BLaER1 (cell line): ENCODE results near the gene B3GAT1.

Experiments
- H3K27ac ChIP-seq: shearing (Covaris generic); formaldehyde crosslinking; 2 replicates; pipeline ENCODE4 v1.8.1; 2022
- H3K27me3 ChIP-seq: shearing (Covaris generic); formaldehyde crosslinking; 2 replicates; pipeline ENCODE4 v1.8.1; 2022
- H3K36me3 ChIP-seq: shearing (Covaris generic); formaldehyde crosslinking; 2 replicates; pipeline ENCODE4 v1.8.1; 2022
- H3K4me1 ChIP-seq: shearing (Covaris generic); formaldehyde crosslinking; 2 replicates; pipeline ENCODE4 v1.8.1; 2022
- H3K4me2 ChIP-seq: shearing (Covaris generic); formaldehyde crosslinking; 2 replicates; pipeline ENCODE4 v1.8.1; 2022
- H3K4me3 ChIP-seq: shearing (Covaris generic); formaldehyde crosslinking; 2 replicates; pipeline ENCODE4 v1.8.1; 2022
- H3K9ac ChIP-seq: shearing (Covaris generic); formaldehyde crosslinking; 2 replicates; pipeline ENCODE4 v1.8.1; 2022
- H3K9me3 ChIP-seq: shearing (Covaris generic); formaldehyde crosslinking; 2 replicates; pipeline ENCODE4 v1.8.1; 2022
- H4K20me1 ChIP-seq: shearing (Covaris generic); formaldehyde crosslinking; 2 replicates; pipeline ENCODE4 v1.8.1; 2022
- Cebpa-rat ChIP-seq: shearing (Covaris generic); IDR thresholded peaks from 2 replicates; pipeline ENCODE4 v1.8.1; 2022

The B3GAT1 gene

GRCh38 chr11:134342572-134343340 is 69.3 kb downstream of the B3GAT1 start:
- no peaks in the 10 kb centered on the region for H3K9me3 ChIP-seq
- H3K9ac ChIP-seq: no peak overlapping the region
- peaks cover 10% of the 10 kb centered on the region for H3K4me1 ChIP-seq
- H4K20me1 ChIP-seq: no peaks in the 10 kb centered on the region
- no peak overlapping the region for H3K27ac ChIP-seq
- no peaks in the 10 kb centered on the region for H3K36me3 ChIP-seq
- TF ChIP-seq Cebpa-rat: no peak
- H3K4me3 ChIP-seq: no peak overlapping the region
- no peak overlapping the region for H3K4me2 ChIP-seq
- H3K27me3 ChIP-seq: no peaks in the 10 kb centered on the region

GRCh38 chr11:134341805-134342571 is 70.1 kb downstream of the B3GAT1 start:
- H3K27me3 ChIP-seq: no peaks in the 10 kb centered on the region
- H3K27ac ChIP-seq: no peak overlapping the region
- no peak overlapping the region for H3K4me2 ChIP-seq
- H3K36me3 ChIP-seq: no peaks in the 10 kb centered on the region
- no peak overlapping the region for H3K4me3 ChIP-seq
- no peak overlapping the region for H3K9ac ChIP-seq
- TF ChIP-seq Cebpa-rat: no peak
- no peaks in the 10 kb centered on the region for H4K20me1 ChIP-seq
- H3K9me3 ChIP-seq: no peaks in the 10 kb centered on the region
- peaks cover 10% of the 10 kb centered on the region for H3K4me1 ChIP-seq

- Histone ChIP-seq H3K27me3 (no peaks in the 10 kb centered on the region), H3K4me2 (no peak overlapping the region), H4K20me1 (no peaks in the 10 kb centered on the region), H3K27ac (no peak overlapping the region), H3K9me3 (no peaks in the 10 kb centered on the region), H3K4me3 (no peak overlapping the region), H3K36me3 (no peaks in the 10 kb centered on the region), H3K9ac (no peak overlapping the region), H3K4me1 (no peaks in the 10 kb centered on the region)
- TF ChIP-seq Cebpa-rat: no peak
These were observed 71.6 kb downstream of the B3GAT1 start for GRCh38 chr11:134340354-134340964.

GRCh38 chr11:134339756-134340155 is 72.3 kb downstream of the B3GAT1 start:
- no peak overlapping the region for H3K27ac ChIP-seq
- H3K4me2 ChIP-seq: no peak overlapping the region
- H3K9ac ChIP-seq: no peak overlapping the region
- H3K9me3 ChIP-seq: no peaks in the 10 kb centered on the region
- H3K27me3 ChIP-seq: no peaks in the 10 kb centered on the region
- no peaks in the 10 kb centered on the region for H3K4me1 ChIP-seq
- H3K36me3 ChIP-seq: no peaks in the 10 kb centered on the region
- TF ChIP-seq Cebpa-rat: no peak
- H4K20me1 ChIP-seq: no peaks in the 10 kb centered on the region
- H3K4me3 ChIP-seq: no peak overlapping the region

DNA sequence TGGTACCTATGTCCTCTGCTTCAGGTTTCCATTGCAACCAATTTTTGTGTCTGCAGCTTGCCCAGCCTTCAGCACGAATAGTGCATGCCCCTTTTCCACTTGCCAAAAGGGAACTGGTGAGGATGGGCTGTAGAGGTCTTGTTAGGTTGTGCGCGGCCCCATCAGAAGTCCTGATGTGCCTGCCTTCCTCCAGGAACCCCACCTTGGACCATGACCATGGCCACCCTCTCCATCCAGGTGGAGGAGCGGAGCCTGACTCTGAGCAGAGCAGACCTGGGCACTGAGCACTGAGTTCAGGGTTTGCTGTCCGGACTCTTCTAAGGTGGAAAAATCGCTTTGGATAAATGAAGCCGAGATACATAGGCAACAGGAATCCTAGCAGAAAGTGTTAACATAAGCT is 73.4 kb downstream of the B3GAT1 start:
- Histone ChIP-seq H3K4me3 (no peak overlapping the region), H3K4me1 (no peaks in the 10 kb centered on the region), H4K20me1 (peaks cover 5% of the 10 kb centered on the region; the same call in 1 of the 2 replicates), H3K9ac (no peak overlapping the region), H3K9me3 (no peaks in the 10 kb centered on the region), H3K27me3 (peaks cover 2% of the 10 kb centered on the region; the same call in 1 of the 2 replicates), H3K36me3 (no peaks in the 10 kb centered on the region), H3K27ac (no peak overlapping the region), H3K4me2 (no peak overlapping the region)
- no peak for TF ChIP-seq Cebpa-rat

DNA sequence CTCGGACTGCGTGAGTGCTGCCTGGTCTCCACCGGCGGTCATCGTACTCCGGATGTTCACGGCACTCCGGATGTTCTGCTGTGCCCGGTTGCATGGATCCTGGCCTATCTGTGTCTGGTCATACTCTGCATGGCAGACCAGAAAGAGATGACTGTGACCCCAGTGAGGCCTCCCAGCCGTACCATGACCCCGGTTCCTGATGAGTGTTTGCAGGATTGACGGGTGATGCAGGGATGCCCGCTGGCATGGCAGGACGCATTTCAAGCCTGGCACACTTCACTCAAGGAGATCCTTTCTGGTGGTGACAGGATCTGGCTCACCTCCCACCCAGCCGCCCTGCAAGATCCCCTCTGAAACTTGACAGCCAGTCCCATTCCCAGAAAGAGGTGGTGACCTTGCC is 74.0 kb downstream of the B3GAT1 start:
- Histone ChIP-seq H3K4me3 (no peak overlapping the region), H3K4me2 (no peak overlapping the region), H3K4me1 (no peaks in the 10 kb centered on the region), H3K27me3 (peaks cover 8% of the 10 kb centered on the region; the same call in 1 of the 2 replicates), H3K9ac (no peak overlapping the region), H3K36me3 (no peaks in the 10 kb centered on the region), H3K9me3 (no peaks in the 10 kb centered on the region), H3K27ac (no peak overlapping the region), H4K20me1 (peaks cover 11% of the 10 kb centered on the region; the same call in 1 of the 2 replicates)
- no peak for TF ChIP-seq Cebpa-rat

- Histone ChIP-seq H3K4me3 (no peak overlapping the region), H3K9ac (no peak overlapping the region), H3K4me2 (no peak overlapping the region), H3K36me3 (no peaks in the 10 kb centered on the region), H4K20me1 (peaks cover 11% of the 10 kb centered on the region; the same call in 1 of the 2 replicates), H3K9me3 (no peaks in the 10 kb centered on the region), H3K4me1 (peaks cover 6% of the 10 kb centered on the region; the same call in 1 of the 2 replicates), H3K27me3 (peaks cover 18% of the 10 kb centered on the region), H3K27ac (no peak overlapping the region)
- no peak for TF ChIP-seq Cebpa-rat
These were observed 75.0 kb downstream of the B3GAT1 start for GRCh38 chr11:134337051-134337450.

GRCh38 chr11:134334796-134335571 is 77.1 kb downstream of the B3GAT1 start:
- Histone ChIP-seq H4K20me1 (peaks cover 11% of the 10 kb centered on the region; the same call in 1 of the 2 replicates), H3K27me3 (peaks cover 35% of the 10 kb centered on the region), H3K9ac (no peak overlapping the region), H3K27ac (no peak overlapping the region), H3K9me3 (no peaks in the 10 kb centered on the region), H3K4me1 (peaks cover 14% of the 10 kb centered on the region), H3K4me3 (no peak overlapping the region), H3K36me3 (no peaks in the 10 kb centered on the region), H3K4me2 (no peak overlapping the region)
- TF ChIP-seq Cebpa-rat: no peak

GRCh38 chr11:134333946-134334345 is 78.1 kb downstream of the B3GAT1 start:
- H3K9me3 ChIP-seq: no peaks in the 10 kb centered on the region
- TF ChIP-seq Cebpa-rat: no peak
- no peak overlapping the region for H3K27ac ChIP-seq
- no peak overlapping the region for H3K9ac ChIP-seq
- H3K4me2 ChIP-seq: no peak overlapping the region
- H3K27me3 ChIP-seq: peaks cover 35% of the 10 kb centered on the region
- H3K4me3 ChIP-seq: no peak overlapping the region
- peaks cover 19% of the 10 kb centered on the region for H3K4me1 ChIP-seq
- H4K20me1 ChIP-seq: peaks cover 11% of the 10 kb centered on the region; the same call in 1 of the 2 replicates
- no peaks in the 10 kb centered on the region for H3K36me3 ChIP-seq
